Fibroblast of pulmonary artery (primary cell): Measurements from ENCODE around the gene SOX15.

Experiments used
- DNase-seq: peaks from one replicate; pipeline ENCODE4 v3.0.0-alpha.2; 2010; ENCODE audit warnings: low read depth
- H3K4me3 ChIP-seq: replicated peaks from 2 replicates; pipeline ENCODE4 v1.5.1; 2011; ENCODE audit warnings: low read depth, mild to moderate bottlenecking, control low read depth, low read length, moderate library complexity
- CTCF ChIP-seq: IDR thresholded peaks from 2 replicates; pipeline ENCODE4 v1.5.1; 2011; ENCODE audit warnings: mild to moderate bottlenecking, control low read depth, low read length, inconsistent platforms; ENCODE audit errors: missing control alignments

The SOX15 gene

GRCh38 chr17:7549401-7550055 is 40.4 kb downstream of the SOX15 start:
- DNase-seq: no peak
- no peak for TF ChIP-seq CTCF
- H3K4me3 ChIP-seq: peak overlapping the region; percentile 58

GRCh38 chr17:7548585-7549400 is 41.1 kb downstream of the SOX15 start, which contains the start of gene TNFSF12:
Gene TNFSF12 (plus strand): TSS chr17:7549058. CDS start chr17:7549154, 96 bp downstream.
- peak within 1 kb of the TSS; percentile 58 for H3K4me3 ChIP-seq
- TF ChIP-seq CTCF: no peak
- no peak for DNase-seq

- DNase-seq: no peak
- TF ChIP-seq CTCF: no peak
These were observed 45.0 kb downstream of the SOX15 start for GRCh38 chr17:7544911-7545310.

GRCh38 chr17:7541074-7541621 is 48.7 kb downstream of the SOX15 start:
- no peak overlapping the region for H3K4me3 ChIP-seq
- DNase-seq: no peak
- TF ChIP-seq CTCF: no peak

More at GRCh38 chr17:7544911-7545310, 45.0 kb downstream of the SOX15 start:
- H3K4me3 ChIP-seq: no peak overlapping the region

- no peak for TF ChIP-seq CTCF
- no peak overlapping the region for H3K4me3 ChIP-seq
- no peak for DNase-seq
These were observed 50.9 kb downstream of the SOX15 start for GRCh38 chr17:7538891-7539545.
